H7 (cell line): ENCODE data around the gene ITGA11. TPM values are rescaled to one million over a fixed set of nuclear protein-coding genes. Genes with fewer than 3 reads are reported as not detected.
A peak's percentile ranks its signal among the peaks of the same experiment; 100 is the strongest.

Experiments
- DNase-seq: peaks from one replicate; pipeline ENCODE4 v3.0.0; 2012
- H3K27me3 ChIP-seq: 2 replicates; pipeline ENCODE4 v1.6.0; 2011; ENCODE audit warnings: mild to moderate bottlenecking, low read length; ENCODE audit not compliant: control insufficient read depth, insufficient read depth
- H3K36me3 ChIP-seq: replicated peaks from 2 replicates; pipeline ENCODE4 v1.5.1; 2011; ENCODE audit warnings: low read length; ENCODE audit not compliant: control insufficient read depth, insufficient read depth
- H3K4me3 ChIP-seq: 2 replicates; pipeline ENCODE4 v1.5.1; 2011; ENCODE audit warnings: low read depth, mild to moderate bottlenecking, control low read depth, low read length, moderate library complexity; ENCODE audit not compliant: insufficient read depth
- total RNA-seq: library from RNA; depleted of rRNA; stranded (reverse); fragments of >200 nt; shearing (Covaris generic); gene quantifications from 2 replicates; pipeline ENCODE4 v1.2.3, GENCODE V29; 2014; rRNA removed

Gene ITGA11
- total RNA-seq, 1 experiment from 2014 or later, result 0.03 TPM

GRCh38 chr15:68261241-68261640 is 170.7 kb downstream of the ITGA11 start:
- Histone ChIP-seq H3K27me3 (no peaks in the 10 kb centered on the region), H3K4me3 (no peak overlapping the region), H3K36me3 (no peaks in the 10 kb centered on the region)
- DNase-seq, result no peak

- no peak for DNase-seq
- no peak overlapping the region for H3K4me3 ChIP-seq
- no peaks in the 10 kb centered on the region for H3K36me3 ChIP-seq
- H3K27me3 ChIP-seq, result no peaks in the 10 kb centered on the region
These were observed 172.1 kb downstream of the ITGA11 start for GRCh38 chr15:68259883-68260282.

DNA sequence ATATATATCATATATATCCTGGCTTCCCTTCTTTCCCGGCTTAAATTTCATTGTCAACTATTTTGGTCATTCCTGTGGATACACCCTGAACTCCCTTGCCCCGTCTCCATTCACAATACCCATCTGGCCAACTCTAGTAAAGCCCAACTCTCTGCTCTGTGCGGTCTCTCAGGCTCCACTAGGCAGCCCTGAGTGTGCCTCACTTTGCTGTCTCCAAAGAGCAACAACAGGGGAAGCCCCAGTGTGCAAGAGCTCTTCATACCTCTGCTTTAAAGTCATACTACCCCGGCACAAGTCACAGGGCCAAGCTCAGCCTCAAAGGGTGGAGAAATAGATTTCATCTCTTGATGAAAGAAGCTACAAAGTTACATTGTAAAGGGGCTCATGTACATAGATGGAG is 173.3 kb downstream of the ITGA11 start:
- Histone ChIP-seq H3K4me3 (no peak overlapping the region), H3K27me3 (no peaks in the 10 kb centered on the region), H3K36me3 (no peaks in the 10 kb centered on the region)
- DNase-seq, result no peak

GRCh38 chr15:68256675-68257450 is 175.1 kb downstream of the ITGA11 start:
- H3K4me3 ChIP-seq, result peak overlapping the region; percentile 59
- peak; percentile 91 for DNase-seq

GRCh38 chr15:68252925-68253534 is 178.9 kb downstream of the ITGA11 start:
- no peaks in the 10 kb centered on the region for H3K27me3 ChIP-seq
- peak; percentile 67 for DNase-seq
- no peaks in the 10 kb centered on the region for H3K36me3 ChIP-seq
- H3K4me3 ChIP-seq, result no peak overlapping the region

More at GRCh38 chr15:68256675-68257450, 175.1 kb downstream of the ITGA11 start:
- Histone ChIP-seq H3K27me3 (no peaks in the 10 kb centered on the region), H3K36me3 (no peaks in the 10 kb centered on the region)

GRCh38 chr15:68249058-68249713 is 182.8 kb downstream of the ITGA11 start:
- no peaks in the 10 kb centered on the region for H3K27me3 ChIP-seq
- no peak for DNase-seq
- H3K36me3 ChIP-seq, result no peaks in the 10 kb centered on the region
- no peak overlapping the region for H3K4me3 ChIP-seq

Other genes with a start within 250 kb of the ITGA11 start
- gene CALML4, start 226.8 kb downstream of the ITGA11 start, total RNA-seq, result 5.6 and 7.4 TPM in 2 replicates
- gene CLN6, start 202.4 kb downstream of the ITGA11 start, total RNA-seq, result 32.5 and 33.7 TPM in 2 replicates
- 78.4 and 91.7 TPM in 2 replicates for gene FEM1B, start 154.4 kb downstream of the ITGA11 start, total RNA-seq
- gene CORO2B, start 146.8 kb upstream of the ITGA11 start, total RNA-seq, result 3.8 and 5.4 TPM in 2 replicates